HS-5 (cell line): Measurements from ENCODE around the gene HFM1.

Source experiments
- DNase-seq: peaks from one replicate; pipeline ENCODE4 v3.0.0-alpha.2; 2012; ENCODE audit warnings: low read depth

HFM1 gene

GRCh38 chr1:91243171-91243570, 161.5 kb downstream of the HFM1 start:
- DNase-seq, result no peak

- no peak for DNase-seq
Measured at GRCh38 chr1:91234181-91234580, 170.5 kb downstream of the HFM1 start.

- DNase-seq, result no peak
Measured at GRCh38 chr1:91226741-91227140, 177.9 kb downstream of the HFM1 start.

- no peak for DNase-seq
Measured at GRCh38 chr1:91224878-91225277, 179.8 kb downstream of the HFM1 start.

GRCh38 chr1:91221017-91221416, 183.6 kb downstream of the HFM1 start:
- no peak for DNase-seq

GRCh38 chr1:91217911-91218310, 186.7 kb downstream of the HFM1 start:
- DNase-seq, result no peak
